Measurements from ENCODE around the gene CCL5. TPM values are rescaled to one million over a fixed set of nuclear protein-coding genes. Genes with fewer than 3 reads are reported as not detected.

Gene CCL5
- total RNA-seq, 2 donors from 2014 or later: 3.6 to 4.4 TPM

GRCh38 chr17:35895636-35896587 is 15.8 kb upstream of the CCL5 start:
- no peak for TF ChIP-seq CTCF (IDR thresholded peaks at IDR 0.05)
- intact Hi-C loops (cut with DNase I): no loop called here
- no peaks in the 10 kb centered on the region for H3K9me3 ChIP-seq
- no peak overlapping the region for H3K4me3 ChIP-seq
- H3K4me1 ChIP-seq: no peaks in the 10 kb centered on the region
- no peak overlapping the region for H3K27ac ChIP-seq
- H3K36me3 ChIP-seq: no peaks in the 10 kb centered on the region
- no peak overlapping the region for H3K9ac ChIP-seq (ENCODE audit: low read depth in 2 of 2, low read length in 2 of 2)
- no peak for DNase-seq
- no peaks in the 10 kb centered on the region for H3K27me3 ChIP-seq

GRCh38 chr17:35894206-35894605 is 14.0 kb upstream of the CCL5 start:
- no peak for DNase-seq

GRCh38 chr17:35893751-35894150 is 13.6 kb upstream of the CCL5 start:
- Histone ChIP-seq H3K27me3 (no peaks in the 10 kb centered on the region), H3K9me3 (no peaks in the 10 kb centered on the region), H3K9ac (ENCODE audit: low read depth in 2 of 2, low read length in 2 of 2) (no peak overlapping the region), H3K36me3 (no peaks in the 10 kb centered on the region), H3K4me1 (no peaks in the 10 kb centered on the region), H3K27ac (no peak overlapping the region), H3K4me3 (no peak overlapping the region)
- intact Hi-C loops (cut with DNase I): no loop called here
- no peak for DNase-seq
- TF ChIP-seq CTCF (IDR thresholded peaks at IDR 0.05): no peak

More at GRCh38 chr17:35894206-35894605, 14.0 kb upstream of the CCL5 start:
- no peak overlapping the region for H3K27ac ChIP-seq
- no peak for TF ChIP-seq CTCF (IDR thresholded peaks at IDR 0.05)
- H3K4me1 ChIP-seq: no peaks in the 10 kb centered on the region
- no peak overlapping the region for H3K9ac ChIP-seq (ENCODE audit: low read depth in 2 of 2, low read length in 2 of 2)
- H3K36me3 ChIP-seq: no peaks in the 10 kb centered on the region
- H3K9me3 ChIP-seq: no peaks in the 10 kb centered on the region
- H3K4me3 ChIP-seq: no peak overlapping the region
- H3K27me3 ChIP-seq: no peaks in the 10 kb centered on the region
- intact Hi-C loops (cut with DNase I): no loop called here

GRCh38 chr17:35892091-35893035 is 12.2 kb upstream of the CCL5 start:
- no peak overlapping the region for H3K27ac ChIP-seq
- no peaks in the 10 kb centered on the region for H3K27me3 ChIP-seq
- H3K36me3 ChIP-seq: no peaks in the 10 kb centered on the region
- no peak for TF ChIP-seq CTCF (IDR thresholded peaks at IDR 0.05)
- no peaks in the 10 kb centered on the region for H3K9me3 ChIP-seq
- no peak for DNase-seq
- no peaks in the 10 kb centered on the region for H3K4me1 ChIP-seq
- intact Hi-C loops (cut with DNase I): no loop called here
- no peak overlapping the region for H3K4me3 ChIP-seq
- H3K9ac ChIP-seq (ENCODE audit: low read depth in 2 of 2, low read length in 2 of 2): no peak overlapping the region

GRCh38 chr17:35891269-35891668 is 11.1 kb upstream of the CCL5 start:
- H3K36me3 ChIP-seq: no peaks in the 10 kb centered on the region
- DNase-seq: no peak
- no peak overlapping the region for H3K4me3 ChIP-seq
- H3K9ac ChIP-seq (ENCODE audit: low read depth in 2 of 2, low read length in 2 of 2): no peak overlapping the region
- H3K27me3 ChIP-seq: no peaks in the 10 kb centered on the region
- H3K27ac ChIP-seq: no peak overlapping the region
- no peaks in the 10 kb centered on the region for H3K4me1 ChIP-seq
- intact Hi-C loops (cut with DNase I): no loop called here
- no peaks in the 10 kb centered on the region for H3K9me3 ChIP-seq
- TF ChIP-seq CTCF (IDR thresholded peaks at IDR 0.05): no peak
